SU-DHL-6 (cell line): ENCODE data around the gene SRXN1.

Experiments
- EZH2phosphoT487 ChIP-seq: fragments of 200-600 bp; sonication (generic), shearing (Covaris generic); conservative IDR thresholded peaks from 2 replicates; pipeline ENCODE4 v1.6.1; 2018; ENCODE audit warnings: mild to moderate bottlenecking, antibody characterized with exemption, low read length, moderate library complexity, mixed read lengths
- TF ChIP-seq, protein P1 (sequence below): fragments of 200-600 bp; sonication (generic); IDR thresholded peaks from one replicate; pipeline ENCODE4 v1.5.1; 2017; ENCODE audit warnings: antibody characterized with exemption, mild to moderate bottlenecking, low read length, moderate library complexity; ENCODE audit not compliant: insufficient read depth, poor library complexity, severe bottlenecking

DNA sequence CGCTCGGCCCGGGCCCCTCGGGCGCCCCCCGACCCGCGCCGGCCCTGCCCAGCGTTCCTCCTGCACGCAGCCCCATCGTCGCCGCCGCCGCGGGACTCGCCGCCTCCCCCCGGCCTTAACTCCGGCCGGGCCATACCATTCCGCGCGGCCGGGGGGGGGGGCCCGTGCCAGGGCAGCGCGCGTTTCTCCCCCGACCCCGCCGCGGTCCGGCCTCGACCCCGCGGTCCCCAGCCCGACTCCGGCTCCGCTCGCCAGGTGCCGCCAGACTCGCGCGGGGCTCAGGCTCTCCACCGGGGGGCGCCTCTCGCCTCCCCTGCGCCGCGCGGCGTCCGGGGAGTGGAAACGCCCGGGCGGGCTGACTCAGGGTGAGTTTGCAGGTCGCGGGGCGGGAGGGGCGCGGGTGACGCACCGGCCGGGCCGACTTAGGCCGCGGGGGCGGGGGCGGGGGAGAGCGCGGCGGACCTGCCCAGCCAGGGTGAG lies at the start of gene SRXN1:
- TF ChIP-seq, protein P1, sequence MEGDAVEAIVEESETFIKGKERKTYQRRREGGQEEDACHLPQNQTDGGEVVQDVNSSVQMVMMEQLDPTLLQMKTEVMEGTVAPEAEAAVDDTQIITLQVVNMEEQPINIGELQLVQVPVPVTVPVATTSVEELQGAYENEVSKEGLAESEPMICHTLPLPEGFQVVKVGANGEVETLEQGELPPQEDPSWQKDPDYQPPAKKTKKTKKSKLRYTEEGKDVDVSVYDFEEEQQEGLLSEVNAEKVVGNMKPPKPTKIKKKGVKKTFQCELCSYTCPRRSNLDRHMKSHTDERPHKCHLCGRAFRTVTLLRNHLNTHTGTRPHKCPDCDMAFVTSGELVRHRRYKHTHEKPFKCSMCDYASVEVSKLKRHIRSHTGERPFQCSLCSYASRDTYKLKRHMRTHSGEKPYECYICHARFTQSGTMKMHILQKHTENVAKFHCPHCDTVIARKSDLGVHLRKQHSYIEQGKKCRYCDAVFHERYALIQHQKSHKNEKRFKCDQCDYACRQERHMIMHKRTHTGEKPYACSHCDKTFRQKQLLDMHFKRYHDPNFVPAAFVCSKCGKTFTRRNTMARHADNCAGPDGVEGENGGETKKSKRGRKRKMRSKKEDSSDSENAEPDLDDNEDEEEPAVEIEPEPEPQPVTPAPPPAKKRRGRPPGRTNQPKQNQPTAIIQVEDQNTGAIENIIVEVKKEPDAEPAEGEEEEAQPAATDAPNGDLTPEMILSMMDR, result peak; percentile 83
- no peak for TF ChIP-seq EZH2phosphoT487
